OCI-LY3 (cell line): ENCODE measurements around the gene TAPBPL.

Experiments used
- H2AFZ ChIP-seq: fragments of 200-600, 300-600 bp; shearing (Covaris generic); 2 replicates; pipeline ENCODE4 v1.6.0; 2014; ENCODE audit warnings: antibody characterized with exemption, low read depth, low read length
- H3K27ac ChIP-seq: fragments of 200-600, 300-600 bp; sonication (generic); 2 replicates; pipeline ENCODE4 v1.5.1; 2014; ENCODE audit warnings: mild to moderate bottlenecking, low read length, moderate library complexity, mixed read lengths
- H3K27me3 ChIP-seq: fragments of 200-600, 300-600 bp; sonication (generic); 2 replicates; pipeline ENCODE4 v1.6.1; 2014; ENCODE audit warnings: low read depth, low read length, mixed read lengths
- H3K36me3 ChIP-seq: fragments of 200-600, 300-600 bp; sonication (generic); replicated peaks from 2 replicates; pipeline ENCODE3; 2014; ENCODE audit warnings: low read depth, low read length, mixed read lengths
- H3K4me1 ChIP-seq: fragments of 300-600, 200-600 bp; sonication (generic); 2 replicates; pipeline ENCODE4 v1.6.1; 2014; ENCODE audit warnings: low read length, mixed read lengths
- H3K4me2 ChIP-seq: fragments of 200-600, 300-600 bp; sonication (generic); 2 replicates; pipeline ENCODE4 v1.6.1; 2014; ENCODE audit warnings: low read length, mixed read lengths
- H3K4me3 ChIP-seq: fragments of 300-600, 200-600 bp; sonication (generic); 2 replicates; pipeline ENCODE4 v1.5.1; 2014; ENCODE audit warnings: antibody characterized with exemption, mild to moderate bottlenecking, low read length, moderate library complexity
- H3K79me2 ChIP-seq: fragments of 300-600, 200-600 bp; shearing (Covaris generic); 2 replicates; pipeline ENCODE4 v1.6.1; 2014; ENCODE audit warnings: mild to moderate bottlenecking, low read length, mixed read lengths
- H3K9ac ChIP-seq: fragments of 300-600, 200-600 bp; shearing (Covaris generic); 2 replicates; pipeline ENCODE4 v1.6.0; 2014; ENCODE audit warnings: mild to moderate bottlenecking, low read length, moderate library complexity
- H3K9me3 ChIP-seq: fragments of 200-600, 300-600 bp; shearing (Covaris generic); 2 replicates; pipeline ENCODE4 v1.6.1; 2014; ENCODE audit warnings: low read length, mixed read lengths; ENCODE audit not compliant: insufficient read depth
- H4K20me1 ChIP-seq: fragments of 200-600, 300-600 bp; sonication (generic); 2 replicates; pipeline ENCODE4 v1.6.1; 2016; ENCODE audit warnings: low read length, mixed read lengths; ENCODE audit not compliant: insufficient read depth
- EZH2phosphoT487 ChIP-seq: fragments of 200-600 bp; shearing (Covaris generic); IDR thresholded peaks from 2 replicates; pipeline ENCODE4 v1.6.1; 2018; ENCODE audit warnings: antibody characterized with exemption, mixed run types, low read depth
- TF ChIP-seq, protein P1 (sequence below): fragments of 200-600, 300-600 bp; sonication (generic); IDR thresholded peaks from 2 replicates; pipeline ENCODE4 v1.5.1; 2014; ENCODE audit warnings: antibody characterized with exemption, low read length, low read depth

TAPBPL gene

DNA sequence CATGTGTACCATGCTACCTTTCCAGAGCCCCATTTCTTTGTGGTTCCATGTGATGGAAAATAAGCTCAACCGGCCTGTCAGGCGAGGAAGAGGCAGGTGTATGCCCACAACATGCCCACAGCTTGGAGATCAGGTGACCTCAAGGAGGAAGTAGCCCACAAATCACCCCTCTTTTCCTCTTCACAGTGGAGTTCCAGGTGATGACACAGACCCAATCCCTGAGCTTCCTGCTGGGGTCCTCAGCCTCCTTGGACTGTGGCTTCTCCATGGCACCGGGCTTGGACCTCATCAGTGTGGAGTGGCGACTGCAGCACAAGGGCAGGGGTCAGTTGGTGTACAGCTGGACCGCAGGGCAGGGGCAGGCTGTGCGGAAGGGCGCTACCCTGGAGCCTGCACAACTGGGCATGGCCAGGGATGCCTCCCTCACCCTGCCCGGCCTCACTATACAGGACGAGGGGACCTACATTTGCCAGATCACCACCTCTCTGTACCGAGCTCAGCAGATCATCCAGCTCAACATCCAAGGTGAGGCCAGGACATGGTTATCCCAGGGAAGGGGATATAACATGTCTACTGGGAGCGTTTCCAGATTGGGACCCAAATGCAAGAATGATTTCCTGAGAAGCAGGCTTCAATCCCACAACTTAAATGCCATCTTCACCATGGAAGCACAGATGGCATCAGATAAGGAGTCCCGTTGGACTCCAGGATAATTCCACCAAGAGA lies 5.5 kb downstream of the TAPBPL start:
- H3K4me1 ChIP-seq: peaks cover 37% of the 10 kb centered on the region
- H3K4me2 ChIP-seq: no peak overlapping the region
- no peaks in the 10 kb centered on the region for H4K20me1 ChIP-seq
- H3K27me3 ChIP-seq: no peaks in the 10 kb centered on the region
- no peak overlapping the region for H3K9ac ChIP-seq
- H3K36me3 ChIP-seq: peaks cover 52% of the 10 kb centered on the region
- TF ChIP-seq EZH2phosphoT487: no peak
- TF ChIP-seq, protein P1, sequence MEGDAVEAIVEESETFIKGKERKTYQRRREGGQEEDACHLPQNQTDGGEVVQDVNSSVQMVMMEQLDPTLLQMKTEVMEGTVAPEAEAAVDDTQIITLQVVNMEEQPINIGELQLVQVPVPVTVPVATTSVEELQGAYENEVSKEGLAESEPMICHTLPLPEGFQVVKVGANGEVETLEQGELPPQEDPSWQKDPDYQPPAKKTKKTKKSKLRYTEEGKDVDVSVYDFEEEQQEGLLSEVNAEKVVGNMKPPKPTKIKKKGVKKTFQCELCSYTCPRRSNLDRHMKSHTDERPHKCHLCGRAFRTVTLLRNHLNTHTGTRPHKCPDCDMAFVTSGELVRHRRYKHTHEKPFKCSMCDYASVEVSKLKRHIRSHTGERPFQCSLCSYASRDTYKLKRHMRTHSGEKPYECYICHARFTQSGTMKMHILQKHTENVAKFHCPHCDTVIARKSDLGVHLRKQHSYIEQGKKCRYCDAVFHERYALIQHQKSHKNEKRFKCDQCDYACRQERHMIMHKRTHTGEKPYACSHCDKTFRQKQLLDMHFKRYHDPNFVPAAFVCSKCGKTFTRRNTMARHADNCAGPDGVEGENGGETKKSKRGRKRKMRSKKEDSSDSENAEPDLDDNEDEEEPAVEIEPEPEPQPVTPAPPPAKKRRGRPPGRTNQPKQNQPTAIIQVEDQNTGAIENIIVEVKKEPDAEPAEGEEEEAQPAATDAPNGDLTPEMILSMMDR: no peak
- peaks cover 12% of the 10 kb centered on the region for H3K79me2 ChIP-seq
- no peak overlapping the region for H3K27ac ChIP-seq
- no peak overlapping the region for H2AFZ ChIP-seq
- H3K9me3 ChIP-seq: no peaks in the 10 kb centered on the region
- no peak overlapping the region for H3K4me3 ChIP-seq

DNA sequence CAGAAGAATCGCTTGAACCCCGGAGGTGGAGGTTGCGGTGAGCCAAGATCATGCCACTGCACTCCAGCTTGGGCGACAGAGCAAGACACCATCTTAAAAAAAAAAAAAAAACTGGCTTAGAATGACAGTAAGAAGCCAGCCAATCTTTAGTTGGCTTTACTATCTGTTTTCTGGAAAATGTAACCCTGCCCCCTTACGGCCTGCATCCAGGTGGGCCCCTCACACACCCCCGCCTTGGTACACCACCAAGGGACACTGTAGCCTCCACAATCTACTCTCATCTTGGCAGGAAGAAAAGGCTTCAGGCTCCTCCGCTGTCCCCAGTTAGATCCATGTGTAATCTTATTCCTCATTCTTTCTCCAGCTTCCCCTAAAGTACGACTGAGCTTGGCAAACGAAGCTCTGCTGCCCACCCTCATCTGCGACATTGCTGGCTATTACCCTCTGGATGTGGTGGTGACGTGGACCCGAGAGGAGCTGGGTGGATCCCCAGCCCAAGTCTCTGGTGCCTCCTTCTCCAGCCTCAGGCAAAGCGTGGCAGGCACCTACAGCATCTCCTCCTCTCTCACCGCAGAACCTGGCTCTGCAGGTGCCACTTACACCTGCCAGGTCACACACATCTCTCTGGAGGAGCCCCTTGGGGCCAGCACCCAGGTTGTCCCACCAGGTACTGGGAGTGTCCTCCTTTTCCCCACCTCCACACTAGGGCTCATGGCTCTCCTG lies 6.6 kb downstream of the TAPBPL start:
- Histone ChIP-seq H3K79me2 (peaks cover 1% of the 10 kb centered on the region), H3K9me3 (no peaks in the 10 kb centered on the region), H2AFZ (no peak overlapping the region), H3K4me2 (no peak overlapping the region), H3K9ac (no peak overlapping the region), H3K27ac (no peak overlapping the region), H3K4me1 (peaks cover 29% of the 10 kb centered on the region), H3K36me3 (peaks cover 61% of the 10 kb centered on the region), H3K4me3 (no peak overlapping the region), H3K27me3 (no peaks in the 10 kb centered on the region), H4K20me1 (no peaks in the 10 kb centered on the region)
- TF ChIP-seq, protein P1: no peak
- no peak for TF ChIP-seq EZH2phosphoT487

DNA sequence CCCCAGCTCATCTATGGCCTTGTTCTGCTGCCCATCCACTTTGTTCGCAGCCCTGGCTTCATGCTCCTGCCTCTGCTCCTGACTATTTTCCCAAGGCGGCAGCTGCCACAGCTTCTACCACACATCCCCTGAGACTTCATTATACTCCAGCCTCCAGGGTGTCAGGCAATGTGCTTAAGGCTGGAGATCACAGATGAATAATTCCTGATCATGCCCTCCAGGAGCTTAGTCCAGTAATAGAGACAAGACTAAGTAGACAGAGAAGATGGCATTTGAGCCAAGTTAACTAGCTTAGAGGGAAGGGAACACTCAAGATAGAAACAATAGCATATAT lies 7.1 kb downstream of the TAPBPL start:
- no peak overlapping the region for H3K4me2 ChIP-seq
- H3K36me3 ChIP-seq: peaks cover 62% of the 10 kb centered on the region
- no peak overlapping the region for H3K27ac ChIP-seq

More for the DNA sequence above, 7.1 kb downstream of the TAPBPL start:
- Histone ChIP-seq H3K9me3 (no peaks in the 10 kb centered on the region), H2AFZ (no peak overlapping the region), H3K27me3 (no peaks in the 10 kb centered on the region), H3K4me1 (peaks cover 29% of the 10 kb centered on the region), H3K9ac (no peak overlapping the region), H3K79me2 (no peaks in the 10 kb centered on the region), H4K20me1 (no peaks in the 10 kb centered on the region), H3K4me3 (no peak overlapping the region)
- TF ChIP-seq EZH2phosphoT487: no peak
- TF ChIP-seq, protein P1: no peak
